Activated CD8-positive, alpha-beta T cell treated with anti-CD3 and anti-CD28 coated beads for 36 hours (primary cell): Measurements from ENCODE around the gene DNAH6. TPM values are rescaled to one million over a fixed set of nuclear protein-coding genes. Genes with fewer than 3 reads are reported as not detected.

ENCODE experiments used
- ATAC-seq: fragments of 200-7000 bp; cut with Tn5 transposase; one replicate; pipeline ENCODE4 v1.10.0; 2021; ENCODE audit warnings: mild to moderate bottlenecking, moderate library complexity
- CTCF ChIA-PET: fragments of 350-600 bp; sonication (Branson Sonifier 250); formaldehyde crosslinking; loops from one replicate; lab custom pipeline; 2021; ENCODE audit warnings: antibody characterized with exemption; lab: Charles Lee
- POLR2A ChIA-PET: fragments of 350-600 bp; sonication (Branson Sonifier 250); formaldehyde crosslinking; loops from one replicate; lab custom pipeline; 2021; ENCODE audit warnings: antibody characterized with exemption; lab: Charles Lee
- DNase-seq: peaks from one replicate; pipeline ENCODE4 v3.0.0-alpha.2; 2020
- H3K27ac Mint-ChIP-seq: one replicate; pipeline ENCODE4 v1.8.0; 2021; ENCODE audit warnings: mild to moderate bottlenecking, mixed read lengths
- H3K27me3 Mint-ChIP-seq: one replicate; pipeline ENCODE4 v1.8.0; 2021; ENCODE audit warnings: mixed read lengths
- H3K36me3 Mint-ChIP-seq: one replicate; pipeline ENCODE4 v1.8.0; 2021; ENCODE audit warnings: low read depth, mixed read lengths
- H3K4me1 Mint-ChIP-seq: one replicate; pipeline ENCODE4 v1.8.0; 2021; ENCODE audit warnings: low read depth, mixed read lengths
- H3K4me3 Mint-ChIP-seq: one replicate; pipeline ENCODE4 v1.8.0; 2021; ENCODE audit warnings: mild to moderate bottlenecking, moderate library complexity, mixed read lengths
- H3K9me3 Mint-ChIP-seq: one replicate; pipeline ENCODE4 v1.8.0; 2021; ENCODE audit warnings: mixed read lengths
- CTCF ChIP-seq: fragments of 200-600 bp; IDR thresholded peaks from one replicate; pipeline ENCODE4 v1.8.0; 2022; ENCODE audit warnings: antibody characterized with exemption, mild to moderate bottlenecking
- intact Hi-C: fragments of 100-400 bp; cut with micrococcal nuclease; formaldehyde crosslinking; loops from one replicate; pipeline ENCODE4 v1.10.0; 2022
- total RNA-seq, 2 experiments: library from RNA; stranded (reverse); gene quantifications; one replicate each; pipeline ENCODE4 v1.2.3, GENCODE V29; 2021

Gene DNAH6
- total RNA-seq, 2 experiments from 2014 or later = 0.90 to 1.3 TPM

GRCh38 chr2:84829693-84830092 lies 313.4 kb downstream of the DNAH6 start:
- H3K27ac Mint-ChIP-seq = no peak overlapping the region
- TF ChIP-seq CTCF = no peak
- no peak for ATAC-seq

GRCh38 chr2:84830095-84830494 lies 313.8 kb downstream of the DNAH6 start:
- no peaks in the 10 kb centered on the region for H3K27me3 Mint-ChIP-seq
- ATAC-seq (no peak), DNase-seq (no peak)
- ChIA-PET POLR2A (no interaction called here), CTCF (no interaction called here)
- peaks cover 28% of the 10 kb centered on the region for H3K36me3 Mint-ChIP-seq
- peaks cover 4% of the 10 kb centered on the region for H3K9me3 Mint-ChIP-seq
- H3K27ac Mint-ChIP-seq = no peak overlapping the region
- no peak overlapping the region for H3K4me3 Mint-ChIP-seq
- TF ChIP-seq CTCF = no peak
- intact Hi-C loops = no loop called here
- peaks cover 24% of the 10 kb centered on the region for H3K4me1 Mint-ChIP-seq

More at GRCh38 chr2:84829693-84830092, 313.4 kb downstream of the DNAH6 start:
- ChIA-PET POLR2A (no interaction called here), CTCF (no interaction called here)
- peaks cover 28% of the 10 kb centered on the region for H3K36me3 Mint-ChIP-seq
- no peak for DNase-seq
- no peak overlapping the region for H3K4me3 Mint-ChIP-seq
- no peaks in the 10 kb centered on the region for H3K27me3 Mint-ChIP-seq
- intact Hi-C loops = no loop called here
- H3K4me1 Mint-ChIP-seq = peaks cover 22% of the 10 kb centered on the region
- peaks cover 3% of the 10 kb centered on the region for H3K9me3 Mint-ChIP-seq

GRCh38 chr2:84830758-84831500 lies 314.6 kb downstream of the DNAH6 start:
- CTCF ChIA-PET = interaction anchor here (1.3 kb wide), 1 partner anchor 10 kb away, joined by 4 read pairs; no protein-coding TSS in a partner anchor
- Mint-ChIP-seq H3K27ac (peak overlapping the region; percentile 87), H3K36me3 (peaks cover 32% of the 10 kb centered on the region)

GRCh38 chr2:84832772-84833461 lies 316.6 kb downstream of the DNAH6 start:
- no peak for TF ChIP-seq CTCF
- Mint-ChIP-seq H3K4me1 (peaks cover 39% of the 10 kb centered on the region), H3K27ac (peak overlapping the region; percentile 87), H3K27me3 (no peaks in the 10 kb centered on the region), H3K9me3 (peaks cover 16% of the 10 kb centered on the region), H3K36me3 (peaks cover 39% of the 10 kb centered on the region), H3K4me3 (peak overlapping the region; percentile 54)
- ATAC-seq (peak; percentile 60), DNase-seq (peak; percentile 44)
- ChIA-PET POLR2A (interaction anchor here (1.1 to 1.8 kb wide), 4 partner anchors 8 to 14 kb away, joined by 3 to 10 read pairs (median 4); no protein-coding TSS in a partner anchor), CTCF (interaction anchor here (0.9 to 2.2 kb wide), 7 partner anchors 8 to 93 kb away, joined by 3 to 10 read pairs (median 4); no protein-coding TSS in a partner anchor)
- intact Hi-C loops = no loop called here

More at GRCh38 chr2:84830758-84831500, 314.6 kb downstream of the DNAH6 start:
- H3K9me3 Mint-ChIP-seq = peaks cover 6% of the 10 kb centered on the region
- H3K27me3 Mint-ChIP-seq = no peaks in the 10 kb centered on the region
- POLR2A ChIA-PET = interaction anchor here (0.6 kb wide), 2 partner anchors 129 to 344 kb away, joined by 3 read pairs; no protein-coding TSS in a partner anchor
- intact Hi-C loops = no loop called here
- no peak for TF ChIP-seq CTCF
- no peak for ATAC-seq
- H3K4me3 Mint-ChIP-seq = no peak overlapping the region
- no peak for DNase-seq
- peaks cover 26% of the 10 kb centered on the region for H3K4me1 Mint-ChIP-seq
